ENCODE results near the gene CD19. TPM values are rescaled to one million over a fixed set of nuclear protein-coding genes. Genes with fewer than 3 reads are reported as not detected.
"Not testable (repeated sequence)": the region's sequence is repeated elsewhere in the genome, so short reads cannot be mapped to it uniquely, and the experiment has no call there.

CD19 gene
- total and polyA plus RNA-seq, 9 donors, result 0.40 to 2.5 (median 1.1) TPM; not detected in 1

GRCh38 chr16:28964496-28964895 is 32.7 kb downstream of the CD19 start:
- WGBS, 3 donors, result 87 to 93% (median 89%) methylated on average over 2 of the region's 2 CpGs
- H3K4me1 ChIP-seq (ENCODE audit: insufficient read depth), result no peaks in the 10 kb centered on the region
- H3K9me3 ChIP-seq, result no peaks in the 10 kb centered on the region
- no peak overlapping the region for H3K27ac ChIP-seq
- no peaks in the 10 kb centered on the region for H3K36me3 ChIP-seq
- no peak for DNase-seq
- H3K4me3 ChIP-seq, result no peak overlapping the region
- intact Hi-C loops (cut with DNase I), result no loop called here
- TF ChIP-seq EP300 (IDR thresholded peaks at IDR 0.05), result no peak
- TF ChIP-seq CTCF (IDR thresholded peaks at IDR 0.05), result no peak
- no peak for TF ChIP-seq POLR2A (IDR thresholded peaks at IDR 0.05)
- H3K27me3 ChIP-seq, result no peaks in the 10 kb centered on the region

GRCh38 chr16:28967156-28967555 is 35.4 kb downstream of the CD19 start:
- Histone ChIP-seq H3K27ac (no peak overlapping the region), H3K9me3 (no peaks in the 10 kb centered on the region), H3K36me3 (no peaks in the 10 kb centered on the region), H3K4me1 (ENCODE audit: insufficient read depth) (no peaks in the 10 kb centered on the region), H3K4me3 (no peak overlapping the region), H3K27me3 (no peaks in the 10 kb centered on the region)
- intact Hi-C loops (cut with DNase I), result no loop called here
- DNase-seq, result no peak
- TF ChIP-seq CTCF (IDR thresholded peaks at IDR 0.05), result no peak
- no peak for TF ChIP-seq POLR2A (IDR thresholded peaks at IDR 0.05)
- TF ChIP-seq EP300 (IDR thresholded peaks at IDR 0.05), result no peak
- WGBS, 3 donors, result 83 to 92% (median 90%) methylated on average over 4 of the region's 4 CpGs

- H3K9me3 ChIP-seq; H3K27ac ChIP-seq; intact Hi-C loops (cut with DNase I); H3K4me3 ChIP-seq; H3K4me1 ChIP-seq (ENCODE audit: insufficient read depth); H3K36me3 ChIP-seq; H3K27me3 ChIP-seq; DNase-seq: not testable (repeated sequence)
- WGBS, 3 donors, result 79 to 94% (median 91%) methylated on average over 2 of the region's 2 CpGs
These were observed 37.9 kb downstream of the CD19 start for GRCh38 chr16:28969696-28970095.

DNA sequence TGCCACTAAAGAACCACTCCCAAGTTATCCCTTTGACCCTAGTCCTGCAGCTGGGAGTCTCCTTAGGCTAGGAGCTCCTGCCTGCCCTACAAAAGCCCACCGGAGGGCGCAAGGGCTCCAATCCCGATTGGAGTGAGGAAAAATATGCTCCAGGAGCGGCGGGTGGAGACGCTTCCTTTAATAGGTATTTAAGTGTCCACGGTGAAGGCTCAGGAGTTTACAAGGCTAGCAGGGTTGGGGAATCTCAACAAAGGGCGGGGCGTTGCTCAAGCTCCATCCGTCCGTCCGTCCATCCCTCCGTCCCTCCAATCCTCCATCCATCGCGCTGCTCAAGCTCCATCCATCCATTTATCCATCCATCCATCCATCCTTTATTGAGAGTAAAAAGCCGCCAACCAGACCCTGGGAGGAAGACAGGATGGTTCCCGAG is 42.3 kb downstream of the CD19 start:
- H3K9me3 ChIP-seq, result no peaks in the 10 kb centered on the region
- H3K36me3 ChIP-seq, result no peaks in the 10 kb centered on the region
- no peaks in the 10 kb centered on the region for H3K27me3 ChIP-seq
- peak overlapping the region; percentile 36 to 52 for H3K27ac ChIP-seq
- intact Hi-C loops (cut with DNase I), result no loop called here
- TF ChIP-seq CTCF (IDR thresholded peaks at IDR 0.05) (peak in 1 of 3 donors; percentile 16), POLR2A (IDR thresholded peaks at IDR 0.05) (no peak)
- H3K4me1 ChIP-seq (ENCODE audit: insufficient read depth), result peaks cover 3% of the 10 kb centered on the region
- H3K4me3 ChIP-seq, result peak overlapping the region; percentile 96
- DNase-seq, result peak; percentile 60 to 79 (median 62)
- WGBS, 3 donors, result 0 to 1% (median 1%) methylated on average over 17 of the region's 17 CpGs

GRCh38 chr16:28974437-28975157 is 42.8 kb downstream of the CD19 start, which contains the start of gene SPNS1:
Gene SPNS1, plus strand, starts transcription at chr16:28974778. Its CDS starts 374 bp downstream, at chr16:28975152.
- intact Hi-C loops (cut with DNase I), result no loop called here
- TF ChIP-seq CTCF (IDR thresholded peaks at IDR 0.05) (peak in 1 of 3 donors; percentile 22), POLR2A (IDR thresholded peaks at IDR 0.05) (peak; percentile 48), EP300 (IDR thresholded peaks at IDR 0.05) (no peak)
- peaks cover 3% of the 10 kb centered on the region for H3K4me1 ChIP-seq (ENCODE audit: insufficient read depth)
- H3K27ac ChIP-seq, result peak within 1 kb of the TSS; percentile 36 to 52
- no peaks in the 10 kb centered on the region for H3K27me3 ChIP-seq
- WGBS, 3 donors, result 0% methylated on average over 26 to 60 of the region's 60 CpGs
- H3K4me3 ChIP-seq, result peak within 1 kb of the TSS; percentile 96
- no peaks in the 10 kb centered on the region for H3K9me3 ChIP-seq
- no peaks in the 10 kb centered on the region for H3K36me3 ChIP-seq
- DNase-seq, result peak; percentile 97 to 99 (median 97)
